Esophagus squamous epithelium (tissue), 4 donors: Measurements from ENCODE around the gene CDH2.

ENCODE experiments used
- POLR2A ChIP-seq, 4 donors: fragments of 450-650 bp; IDR thresholded peaks; one replicate each; pipeline ENCODE4 v1.6.1; 2017; ENCODE audit warnings: antibody characterized with exemption in 4 of 4, mild to moderate bottlenecking in 4 of 4, moderate library complexity in 3 of 4
- TF ChIP-seq, protein P1 (sequence below), 6 experiments: fragments of 450-650 bp in 4 of 6; fragments of 200-600 bp in 2 of 6; sonication (generic) in 2 of 6; IDR thresholded peaks; one replicate each; pipeline ENCODE4 v1.5.1; 2016 to 2019; ENCODE audit warnings: antibody characterized with exemption in 6 of 6, mild to moderate bottlenecking in 4 of 6, moderate library complexity in 4 of 6

DNA sequence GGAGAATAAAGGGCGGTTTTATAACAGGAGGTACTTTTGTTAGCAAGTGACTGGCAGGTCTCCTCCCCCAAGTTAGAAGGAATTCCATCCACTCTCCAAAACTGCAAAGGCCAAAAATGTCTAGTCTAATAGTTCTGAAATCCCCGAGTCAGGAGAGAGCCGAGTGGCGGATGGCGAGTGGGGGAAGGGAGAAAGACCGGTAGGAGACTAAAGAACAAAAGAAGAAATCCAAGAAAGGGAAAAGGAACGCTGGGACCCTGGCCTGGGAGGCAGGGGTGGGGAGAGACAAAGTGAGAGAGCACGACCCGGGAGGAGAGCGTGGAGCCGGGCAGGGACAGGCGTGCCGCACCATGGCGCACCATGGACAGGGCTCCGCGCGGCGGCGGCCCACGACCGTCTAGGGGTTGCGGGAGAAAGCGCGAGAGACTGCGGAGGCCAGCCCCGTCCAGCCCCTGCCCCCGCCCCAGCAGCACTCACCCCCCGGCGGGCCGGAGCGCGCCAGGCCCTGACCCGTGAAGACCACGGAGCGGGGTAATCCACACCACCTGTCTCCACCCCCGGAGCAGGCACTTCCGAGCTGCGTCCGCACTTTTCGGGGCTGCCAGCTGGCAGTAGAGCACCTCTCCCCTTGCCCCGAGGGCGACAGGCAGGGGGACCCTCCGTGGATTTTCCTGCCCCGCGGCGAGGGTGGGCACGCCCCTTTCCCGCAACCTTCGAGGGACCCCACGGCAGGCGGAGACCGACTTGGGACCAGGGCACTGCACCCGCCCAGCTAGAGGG lies 1.6 kb downstream of the CDH2 start:
- no peak for TF ChIP-seq POLR2A (IDR thresholded peaks at IDR 0.05)
- TF ChIP-seq, protein P1, sequence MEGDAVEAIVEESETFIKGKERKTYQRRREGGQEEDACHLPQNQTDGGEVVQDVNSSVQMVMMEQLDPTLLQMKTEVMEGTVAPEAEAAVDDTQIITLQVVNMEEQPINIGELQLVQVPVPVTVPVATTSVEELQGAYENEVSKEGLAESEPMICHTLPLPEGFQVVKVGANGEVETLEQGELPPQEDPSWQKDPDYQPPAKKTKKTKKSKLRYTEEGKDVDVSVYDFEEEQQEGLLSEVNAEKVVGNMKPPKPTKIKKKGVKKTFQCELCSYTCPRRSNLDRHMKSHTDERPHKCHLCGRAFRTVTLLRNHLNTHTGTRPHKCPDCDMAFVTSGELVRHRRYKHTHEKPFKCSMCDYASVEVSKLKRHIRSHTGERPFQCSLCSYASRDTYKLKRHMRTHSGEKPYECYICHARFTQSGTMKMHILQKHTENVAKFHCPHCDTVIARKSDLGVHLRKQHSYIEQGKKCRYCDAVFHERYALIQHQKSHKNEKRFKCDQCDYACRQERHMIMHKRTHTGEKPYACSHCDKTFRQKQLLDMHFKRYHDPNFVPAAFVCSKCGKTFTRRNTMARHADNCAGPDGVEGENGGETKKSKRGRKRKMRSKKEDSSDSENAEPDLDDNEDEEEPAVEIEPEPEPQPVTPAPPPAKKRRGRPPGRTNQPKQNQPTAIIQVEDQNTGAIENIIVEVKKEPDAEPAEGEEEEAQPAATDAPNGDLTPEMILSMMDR (IDR thresholded peaks at IDR 0.05): no peak
